Limb (tissue), 2 donors: Measurements from ENCODE around the gene RUBCNL.
"Not testable (repeated sequence)": the region's sequence is repeated elsewhere in the genome, so short reads cannot be mapped to it uniquely, and the experiment has no call there.

Experiments used
- DNase-seq, 2 donors: peaks; one replicate each; pipeline ENCODE4 v3.0.0-alpha.2; 2016; ENCODE audit errors: extremely low spot score in 2 of 2

The RUBCNL gene, protein sequence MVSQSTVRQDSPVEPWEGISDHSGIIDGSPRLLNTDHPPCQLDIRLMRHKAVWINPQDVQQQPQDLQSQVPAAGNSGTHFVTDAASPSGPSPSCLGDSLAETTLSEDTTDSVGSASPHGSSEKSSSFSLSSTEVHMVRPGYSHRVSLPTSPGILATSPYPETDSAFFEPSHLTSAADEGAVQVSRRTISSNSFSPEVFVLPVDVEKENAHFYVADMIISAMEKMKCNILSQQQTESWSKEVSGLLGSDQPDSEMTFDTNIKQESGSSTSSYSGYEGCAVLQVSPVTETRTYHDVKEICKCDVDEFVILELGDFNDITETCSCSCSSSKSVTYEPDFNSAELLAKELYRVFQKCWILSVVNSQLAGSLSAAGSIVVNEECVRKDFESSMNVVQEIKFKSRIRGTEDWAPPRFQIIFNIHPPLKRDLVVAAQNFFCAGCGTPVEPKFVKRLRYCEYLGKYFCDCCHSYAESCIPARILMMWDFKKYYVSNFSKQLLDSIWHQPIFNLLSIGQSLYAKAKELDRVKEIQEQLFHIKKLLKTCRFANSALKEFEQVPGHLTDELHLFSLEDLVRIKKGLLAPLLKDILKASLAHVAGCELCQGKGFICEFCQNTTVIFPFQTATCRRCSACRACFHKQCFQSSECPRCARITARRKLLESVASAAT

DNA sequence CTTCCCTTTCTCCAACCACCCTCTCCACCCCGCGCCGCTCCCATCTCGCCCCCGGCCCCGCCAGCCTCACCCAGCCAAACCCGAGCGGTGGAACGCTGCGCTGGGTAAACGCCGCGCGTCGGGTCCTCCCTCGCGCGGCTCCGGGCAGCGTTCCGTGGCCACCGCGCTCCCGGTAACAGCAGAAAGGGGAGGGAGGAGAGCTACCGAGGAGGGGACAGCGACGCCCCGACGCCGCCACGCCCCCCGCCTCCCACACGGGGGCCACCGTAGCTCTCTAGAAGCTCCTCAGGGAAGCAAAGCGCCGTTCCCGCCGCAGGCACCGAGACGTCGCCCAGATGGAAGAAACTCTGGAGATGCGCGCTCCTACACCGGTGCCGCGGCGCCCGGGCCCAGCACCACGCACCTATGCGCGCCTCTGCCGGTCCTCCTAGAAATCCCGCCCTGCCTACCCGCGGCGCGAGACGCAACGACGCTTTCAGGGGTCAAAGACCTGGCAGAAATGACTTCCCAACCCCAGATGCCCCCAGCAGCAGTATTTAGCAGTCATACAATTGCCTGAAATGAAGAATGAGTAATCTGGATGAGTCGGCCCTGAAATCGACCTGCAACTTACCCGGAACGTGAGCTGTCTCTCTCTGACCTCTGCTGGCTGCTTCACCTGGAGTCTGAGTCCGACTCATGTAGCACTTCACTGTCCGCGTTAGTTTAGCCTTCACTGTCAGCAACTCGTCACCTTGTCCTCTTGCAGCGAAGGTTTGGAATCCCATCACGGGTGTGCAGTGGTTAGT lies at the start of gene RUBCNL:
TSS of gene RUBCNL (minus strand) at position 189 of the 788 bp plus-strand sequence. CDS start 14,777 bp downstream, outside the sequence.
- DNase-seq: peak in 1 of 2 donors; percentile 74

DNA sequence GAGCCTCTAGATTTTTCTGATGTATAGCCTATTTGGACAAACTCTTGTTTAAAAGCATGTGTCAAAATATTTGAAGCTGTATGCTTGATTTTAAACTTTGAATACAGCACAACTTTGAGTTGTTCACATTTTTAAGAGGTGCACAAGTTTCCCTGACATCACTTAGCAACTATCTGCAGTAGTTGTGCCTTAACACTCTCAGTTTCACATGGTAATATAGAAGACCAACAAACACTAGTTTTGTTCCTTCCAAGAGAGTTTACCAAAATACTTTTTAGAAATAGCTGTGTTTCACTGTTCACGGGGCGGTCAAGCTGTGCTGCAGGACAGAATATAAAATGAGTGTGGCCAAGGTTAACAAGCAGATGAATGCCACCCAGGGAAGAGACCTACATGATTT lies 42.5 kb upstream of the RUBCNL start:
- not testable (repeated sequence) for DNase-seq

DNA sequence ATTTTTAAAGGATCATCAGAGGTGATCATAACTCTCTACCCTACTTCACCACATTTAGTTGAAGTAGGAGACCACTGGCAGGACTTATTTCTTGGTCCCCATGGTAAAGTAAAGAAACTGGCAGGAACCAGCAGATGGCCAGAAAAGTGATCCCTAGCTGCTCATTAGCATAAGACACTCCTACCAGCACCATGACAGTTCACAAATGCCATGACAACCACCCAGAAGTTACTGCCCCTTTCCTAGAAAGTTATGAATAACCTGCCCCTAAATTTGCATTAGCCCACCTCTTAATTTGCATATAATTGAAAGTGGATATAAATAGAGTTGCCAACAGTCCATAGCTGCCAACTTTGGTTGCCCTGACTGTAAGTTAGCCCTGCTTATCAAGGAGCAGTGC lies 18.4 kb upstream of the RUBCNL start:
- DNase-seq: no peak

DNA sequence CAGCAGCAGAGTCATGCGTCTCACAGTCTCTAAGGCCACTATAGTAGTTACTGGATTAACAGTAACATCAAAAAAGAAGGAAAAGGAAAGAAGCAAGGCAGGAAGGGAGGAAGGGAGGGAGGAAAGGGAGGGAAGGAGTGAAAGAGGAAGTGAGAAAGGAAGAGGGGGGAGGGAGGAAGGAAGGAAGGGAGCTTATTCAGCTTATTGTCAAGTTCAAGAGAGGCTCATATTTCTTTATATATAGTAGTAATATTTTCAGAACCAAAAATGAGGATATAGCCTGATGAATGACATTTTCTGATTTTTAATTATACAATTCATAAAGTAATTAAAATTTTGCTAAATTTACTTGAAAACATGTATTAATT lies 17.7 kb upstream of the RUBCNL start:
- DNase-seq: no peak

DNA sequence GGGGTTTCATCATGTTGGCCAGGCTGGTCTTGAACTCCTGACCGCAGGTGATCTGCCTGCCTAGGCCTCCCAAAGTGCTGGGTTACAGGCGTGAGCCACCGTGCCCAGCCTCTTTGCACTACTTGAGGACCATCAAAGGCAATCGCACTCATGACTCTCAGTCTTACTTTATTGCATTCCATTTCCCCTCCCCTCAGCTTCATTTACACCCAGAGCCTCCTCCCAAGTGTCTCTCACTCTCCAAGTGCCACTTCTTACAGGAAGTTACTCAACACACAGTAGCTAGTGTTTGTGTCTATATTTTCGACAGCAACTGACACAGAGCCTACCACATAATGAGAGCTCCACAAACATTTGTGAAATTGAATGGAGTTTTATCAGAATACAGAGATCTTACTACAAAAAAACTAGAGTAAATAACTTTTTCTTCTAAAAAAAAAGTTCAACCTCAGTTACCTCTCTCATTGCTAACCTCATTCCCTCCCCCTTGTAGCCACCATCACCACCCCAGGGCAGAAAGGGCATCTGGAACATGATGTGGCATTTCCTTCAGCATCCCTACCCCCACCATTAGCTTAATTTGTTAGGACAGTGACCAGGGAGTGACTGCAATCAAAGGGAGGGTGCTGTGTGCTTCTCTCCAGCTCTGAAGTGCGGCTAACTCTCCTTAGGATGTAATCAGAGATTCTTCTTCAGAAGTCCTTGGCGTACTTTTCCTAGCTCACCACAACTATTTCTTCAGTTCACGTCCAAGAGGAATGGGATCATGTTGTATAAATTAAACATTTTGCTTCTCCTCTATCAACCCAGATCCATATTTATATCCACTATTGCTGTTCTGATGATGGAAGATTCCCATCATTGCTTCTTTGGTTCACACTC lies 17.0 kb upstream of the RUBCNL start:
- no peak for DNase-seq

DNA sequence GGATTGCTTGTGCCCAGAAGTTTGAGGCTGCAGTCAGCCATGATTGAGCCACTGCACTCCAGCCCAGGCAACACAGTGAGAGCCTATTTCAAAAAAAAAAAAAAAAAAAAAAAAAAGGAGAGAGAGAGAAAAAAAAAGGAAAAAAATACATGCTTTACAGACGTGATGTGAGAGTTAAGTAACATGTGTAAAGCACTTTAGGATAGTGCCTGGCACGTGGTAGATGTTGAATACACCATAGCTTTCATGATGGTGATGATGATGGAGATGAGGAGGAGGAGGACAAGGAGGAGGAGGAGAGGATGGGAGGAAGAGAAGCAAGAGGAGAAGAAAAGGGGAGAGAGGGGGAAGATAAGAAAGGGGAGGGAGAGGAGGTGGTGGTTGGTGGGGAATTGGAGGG lies 15.1 kb upstream of the RUBCNL start:
- no peak for DNase-seq

DNA sequence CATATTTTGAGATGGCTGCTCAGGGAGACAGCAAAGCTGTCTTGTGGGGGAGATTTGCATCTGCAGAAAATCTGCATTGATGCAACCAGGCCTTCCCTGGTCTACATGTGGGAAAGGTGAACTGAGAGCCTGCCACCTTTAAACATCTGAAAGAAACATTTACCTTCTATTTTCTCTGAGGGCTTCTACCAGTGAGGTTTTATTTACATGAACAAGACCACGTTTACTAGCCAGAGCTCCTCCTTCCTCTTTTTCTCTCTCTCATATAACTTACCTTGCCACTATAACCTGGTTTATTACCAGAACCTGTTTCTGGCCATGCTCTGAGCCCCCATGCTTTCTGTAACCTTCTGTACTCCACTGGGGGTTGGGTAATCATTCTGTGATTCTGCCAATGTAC lies 14.4 kb upstream of the RUBCNL start:
- no peak for DNase-seq

DNA sequence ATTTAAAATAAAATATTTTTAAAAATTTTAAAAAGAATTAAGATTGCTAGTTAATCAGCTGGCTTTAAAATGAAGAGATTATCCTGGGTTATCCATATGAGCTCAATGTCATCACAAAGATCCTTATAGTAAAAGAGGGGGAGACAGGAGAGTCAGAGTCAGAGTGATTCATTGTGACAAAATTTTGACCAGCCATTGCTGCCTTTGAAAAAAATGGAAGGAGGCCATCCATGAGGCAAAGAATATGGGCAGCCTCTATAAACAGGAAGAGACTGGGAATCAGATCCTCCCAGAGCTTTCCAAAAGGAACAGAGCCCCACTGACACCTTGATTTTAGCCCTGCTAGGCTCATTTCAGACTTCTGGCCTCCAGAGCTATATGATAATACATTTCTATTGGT lies 9.3 kb upstream of the RUBCNL start:
- DNase-seq: no peak

DNA sequence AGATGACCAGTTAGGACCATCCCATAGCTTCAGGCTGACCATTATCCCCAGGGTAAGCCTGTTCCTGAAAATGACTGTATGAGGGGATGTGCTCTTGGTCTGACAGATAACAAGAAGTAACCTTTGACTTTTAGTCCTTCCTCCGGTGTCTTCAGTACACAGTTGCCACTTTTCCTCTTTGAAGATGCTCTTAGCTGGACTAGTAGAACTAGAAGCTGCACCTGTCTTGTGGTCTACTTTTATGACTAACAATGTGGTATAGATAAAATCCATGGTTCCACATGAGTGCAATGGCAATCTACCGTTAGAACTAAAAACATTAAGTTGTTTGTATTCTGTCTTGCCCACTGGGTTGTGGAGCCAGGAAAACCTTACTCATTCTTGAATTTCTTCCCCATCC lies 5.9 kb upstream of the RUBCNL start:
- no peak for DNase-seq

DNA sequence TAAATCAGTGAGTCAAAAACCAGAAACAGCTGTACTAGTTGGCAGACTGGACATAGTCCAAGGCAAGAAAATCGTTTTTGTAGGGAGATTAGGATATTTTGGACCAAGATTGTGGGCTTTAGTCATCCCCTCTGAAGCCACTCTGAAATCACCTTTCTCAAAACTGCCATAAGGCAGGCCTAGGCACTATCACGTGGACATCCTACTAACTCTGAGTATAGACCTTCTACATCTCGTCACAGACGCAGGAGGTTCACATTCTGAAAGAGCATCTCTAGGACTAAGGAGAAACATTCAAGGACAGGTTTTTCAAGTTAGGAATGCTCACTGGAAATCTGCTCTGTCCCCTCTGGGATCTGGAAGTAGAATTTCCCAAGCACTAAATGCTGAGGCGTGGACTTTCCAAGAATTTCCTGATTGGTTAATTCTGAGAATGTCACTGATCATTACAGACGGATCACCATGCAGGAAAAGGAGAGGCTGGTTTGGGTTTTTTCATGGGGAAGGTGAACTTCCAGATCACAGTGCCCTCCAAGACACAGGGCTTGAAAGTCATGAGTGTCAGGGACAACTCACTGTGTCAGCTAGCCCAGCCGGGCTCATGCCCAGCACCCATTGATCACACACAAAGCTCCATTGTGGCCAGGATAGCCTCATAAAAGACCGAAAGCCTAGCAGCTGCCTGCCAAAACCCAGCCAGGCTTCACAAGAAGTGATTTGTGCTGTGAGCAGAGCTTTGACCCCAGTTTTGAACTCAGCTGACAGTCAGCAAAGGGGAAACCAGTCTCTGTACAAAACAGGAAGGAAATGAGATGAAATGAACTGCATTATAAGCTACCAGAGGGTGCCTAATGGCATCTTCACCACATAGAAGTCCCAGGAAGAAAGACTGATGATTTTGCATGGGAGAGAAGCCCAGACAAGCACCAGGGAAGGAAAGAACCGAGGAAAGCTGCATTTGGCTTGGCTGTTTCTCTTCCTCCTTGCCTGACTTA lies 2.7 kb upstream of the RUBCNL start:
- peak in 1 of 2 donors; percentile 43 for DNase-seq

DNA sequence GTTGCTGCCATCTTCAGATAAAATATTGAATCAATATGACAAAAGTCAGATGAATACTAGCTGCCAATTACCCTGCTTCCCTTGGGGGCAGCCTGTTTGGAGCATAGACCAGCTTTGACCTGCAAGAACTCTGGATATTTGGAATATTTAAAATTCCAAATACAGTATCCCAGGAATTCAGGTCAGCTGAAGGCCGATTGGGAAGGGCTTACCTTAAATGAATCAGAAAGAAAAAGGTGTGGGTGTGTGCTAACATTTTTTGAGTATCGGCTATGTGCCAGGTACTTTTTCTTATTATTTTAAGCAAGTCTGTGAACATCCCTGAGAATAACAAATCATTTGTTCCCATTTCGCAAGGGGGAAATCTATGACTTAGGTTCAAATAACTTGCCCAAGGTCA lies 1.8 kb upstream of the RUBCNL start:
- no peak for DNase-seq

DNA sequence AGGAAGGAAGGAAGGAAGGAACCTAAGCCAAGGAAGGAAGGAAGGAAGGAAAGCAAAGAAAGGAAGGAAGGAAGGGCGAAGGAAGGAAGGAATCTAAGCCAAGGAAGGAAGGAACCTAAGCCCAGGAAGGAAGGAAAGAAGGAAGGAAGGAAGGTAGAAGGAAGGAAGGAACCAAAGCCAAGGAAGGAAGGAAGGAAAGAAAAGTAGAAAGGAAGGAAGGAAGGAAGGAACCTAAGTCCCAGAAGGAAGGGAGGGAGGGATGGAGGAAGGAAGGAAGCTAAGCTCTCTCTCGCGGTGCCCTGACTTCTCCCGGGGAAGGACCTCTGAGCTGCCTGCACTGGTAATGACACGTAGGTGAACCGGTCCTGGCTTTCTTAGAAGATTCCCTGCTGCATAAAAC lies 1.3 kb upstream of the RUBCNL start:
- DNase-seq: no peak

DNA sequence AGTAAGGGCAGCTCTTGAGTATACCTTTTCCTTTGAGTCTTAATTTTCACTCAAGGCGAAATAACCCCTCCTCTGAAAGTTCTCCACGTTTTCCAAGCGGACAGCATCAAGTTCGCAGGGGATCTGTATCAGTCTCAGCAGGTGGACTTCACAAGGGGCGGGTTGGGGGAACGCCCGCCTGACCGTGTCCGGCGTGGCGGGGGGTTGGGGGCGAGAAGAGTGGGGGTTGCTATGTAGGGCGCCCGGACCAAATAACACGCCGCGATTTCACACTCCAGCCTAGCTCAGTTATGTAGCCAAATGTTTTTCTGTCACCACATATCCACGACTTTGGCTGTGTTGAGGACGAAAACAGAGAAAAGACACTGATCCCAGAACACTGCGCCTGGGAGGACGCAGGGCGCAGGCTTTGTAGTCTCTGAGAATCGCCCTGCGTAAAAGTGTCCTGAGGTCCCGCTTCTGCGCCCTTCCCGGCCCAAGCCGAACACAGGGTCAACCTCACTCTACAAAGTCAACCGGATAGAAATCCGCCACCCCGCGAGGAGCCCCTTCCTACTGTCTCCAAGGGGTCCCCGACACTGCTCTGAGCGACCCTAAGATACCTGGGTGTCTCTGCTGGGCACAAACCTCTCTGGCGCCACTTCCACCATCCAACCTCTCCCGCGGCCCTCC lies 524 bp downstream of the RUBCNL start:
- DNase-seq: no peak

DNA sequence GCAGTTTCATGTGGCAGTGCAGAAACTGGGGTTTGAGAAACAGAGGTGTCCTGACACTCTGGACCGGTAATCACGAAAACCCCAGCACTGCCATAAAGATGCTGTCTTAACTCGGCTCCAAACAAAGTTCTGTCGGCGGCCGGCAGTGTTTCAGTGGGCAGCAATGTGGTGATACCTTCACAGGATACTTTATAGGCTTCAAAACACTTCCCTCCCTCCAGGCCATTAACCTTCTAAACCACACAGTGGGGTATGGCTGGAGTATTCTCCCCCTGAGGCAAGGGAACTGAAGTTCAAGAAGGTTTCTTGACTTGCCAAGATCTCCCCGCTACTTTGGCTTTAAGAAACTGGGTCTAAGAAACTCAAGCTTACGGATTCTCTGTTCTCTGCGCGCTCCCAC lies 1.1 kb downstream of the RUBCNL start:
- DNase-seq: no peak

DNA sequence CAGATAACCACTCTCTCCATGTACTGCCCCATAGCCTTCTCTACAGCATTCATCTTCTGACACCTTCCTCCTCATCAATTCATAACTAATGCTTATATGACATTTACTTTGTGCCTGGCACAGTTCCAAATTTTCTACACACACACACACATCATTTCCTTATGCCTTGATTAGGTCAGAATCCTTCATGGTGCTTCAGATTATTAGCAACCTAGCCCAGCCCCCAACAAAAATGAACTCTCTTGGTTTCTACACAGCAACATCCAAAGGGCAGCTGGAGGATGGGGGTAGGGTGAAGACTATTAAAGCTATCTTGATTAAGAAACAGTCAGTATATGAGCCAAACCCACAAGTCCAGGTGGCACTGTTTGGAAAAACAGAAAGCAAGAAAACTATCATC lies 3.7 kb downstream of the RUBCNL start:
- no peak for DNase-seq

DNA sequence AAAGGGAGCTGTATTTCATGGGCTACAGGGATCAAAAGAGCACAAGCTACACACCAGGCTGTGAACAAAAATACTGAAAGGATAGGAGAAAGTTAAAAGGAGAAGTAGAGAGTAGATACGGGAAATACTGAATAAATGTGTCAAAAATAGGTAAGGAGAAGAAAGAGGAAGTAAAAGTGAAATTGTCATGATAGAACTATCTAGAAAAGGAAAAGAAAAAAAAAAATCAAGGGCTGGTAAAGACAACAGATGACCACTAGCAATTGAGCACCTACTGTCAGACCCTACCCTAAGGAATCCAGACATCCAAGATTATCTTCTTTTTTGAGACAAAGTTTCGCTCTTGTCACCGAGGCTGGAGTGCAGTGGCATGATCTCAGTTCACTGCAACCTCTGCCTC lies 4.8 kb downstream of the RUBCNL start:
- no peak for DNase-seq

DNA sequence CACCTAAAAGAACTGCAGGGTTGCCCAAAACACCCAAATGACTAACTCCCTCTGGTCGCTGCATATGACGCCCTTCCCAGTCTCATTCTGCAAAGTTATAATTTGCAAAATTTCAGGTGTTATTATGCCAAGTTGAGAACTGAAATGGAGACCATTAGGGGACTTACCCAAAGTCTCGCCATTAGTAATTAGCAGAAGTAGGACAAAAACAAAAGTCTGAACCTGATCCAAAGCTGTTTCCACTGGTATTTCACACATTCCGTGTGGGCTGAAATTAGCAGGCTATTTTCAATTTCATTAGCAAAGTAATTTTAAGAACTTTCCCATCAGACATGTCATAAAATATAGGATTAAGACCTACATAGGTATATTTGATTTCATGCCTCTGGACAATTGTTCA lies 6.8 kb downstream of the RUBCNL start:
- DNase-seq: no peak

DNA sequence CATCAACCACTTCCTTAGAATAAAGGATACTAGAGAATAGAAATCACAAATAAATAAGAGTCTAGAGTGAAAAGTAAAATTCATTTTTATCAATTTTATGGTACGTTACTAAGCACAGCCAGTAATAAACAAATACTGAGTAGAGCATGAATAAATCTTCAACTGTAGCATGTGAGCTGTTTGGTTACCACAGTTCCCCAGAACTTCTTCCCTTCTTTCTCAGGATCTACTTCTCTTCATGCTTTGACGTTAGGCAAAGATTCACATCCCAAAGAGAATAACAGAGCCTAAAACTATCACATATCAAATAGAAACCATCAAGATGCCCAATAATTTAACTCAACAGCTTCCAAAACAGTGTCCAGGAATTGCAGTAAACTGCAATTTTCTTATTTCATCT lies 7.4 kb downstream of the RUBCNL start:
- DNase-seq: no peak

DNA sequence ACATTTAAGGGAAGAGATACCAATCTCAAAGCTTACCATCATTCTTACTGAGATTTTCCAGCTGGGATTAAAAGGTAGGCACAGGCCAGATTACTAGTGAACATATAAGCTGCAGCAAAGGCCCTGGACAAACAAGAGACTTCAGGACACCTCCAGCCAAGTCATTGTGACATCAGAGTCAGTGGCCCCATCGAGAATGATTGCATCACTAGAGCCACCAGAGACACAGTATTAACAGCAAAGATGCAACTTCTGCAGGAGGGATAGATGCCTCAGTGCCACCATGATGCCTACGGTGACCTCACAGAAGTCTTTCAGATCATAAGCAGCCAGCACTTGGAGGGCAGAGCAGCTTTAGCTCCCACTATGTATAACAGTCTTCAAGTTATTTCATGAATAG lies 8.6 kb downstream of the RUBCNL start:
- DNase-seq: no peak

DNA sequence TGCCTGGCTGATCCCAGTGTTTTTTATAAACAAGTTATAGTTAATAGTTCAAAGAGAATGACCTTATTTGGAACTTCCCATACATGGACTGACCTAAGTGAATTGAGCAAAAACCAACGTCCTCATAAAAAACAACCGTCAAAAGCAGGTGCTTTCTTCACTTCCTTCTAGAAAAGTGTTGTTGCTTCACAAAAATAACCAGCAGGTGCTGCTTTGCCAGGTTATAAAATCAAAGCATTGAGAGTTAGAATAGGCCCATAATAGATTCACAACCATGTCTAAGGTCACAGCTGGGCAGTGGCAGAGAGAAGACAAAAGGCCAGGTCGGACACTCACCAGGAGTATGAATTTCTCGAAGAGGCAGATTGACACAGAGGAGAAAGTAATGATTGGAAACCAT lies 9.5 kb downstream of the RUBCNL start:
- DNase-seq: no peak
